Activated CD4-positive, alpha-beta T cell treated with anti-CD3 and anti-CD28 coated beads, Interleukin-2, amount 50 U/mL, for 24 hours (primary cell): ENCODE results near the gene ANKRD33B.
"Not testable (repeated sequence)": the region's sequence is repeated elsewhere in the genome, so short reads cannot be mapped to it uniquely, and the experiment has no call there.

Source experiments
- DNase-seq, 2 donors: peaks; one replicate each; pipeline ENCODE4 v3.0.0-alpha.2; 2020; ENCODE audit warnings: low read depth in 1 of 2, low spot score in 1 of 2

The ANKRD33B gene

GRCh38 chr5:10556893-10557746, 6.8 kb upstream of the ANKRD33B start:
- no peak for DNase-seq

- DNase-seq: no peak
These were observed 4.7 kb upstream of the ANKRD33B start for GRCh38 chr5:10559151-10559550.

GRCh38 chr5:10559871-10560270, 4.0 kb upstream of the ANKRD33B start:
- DNase-seq: no peak

- no peak for DNase-seq
These were observed 1.4 kb upstream of the ANKRD33B start for GRCh38 chr5:10562201-10563109.

- DNase-seq: peak in 1 of 2 donors; percentile 15
These were observed 543 bp upstream of the ANKRD33B start for GRCh38 chr5:10563110-10563944.

GRCh38 chr5:10564838-10565784, 1.2 kb downstream of the ANKRD33B start:
- DNase-seq: no peak

GRCh38 chr5:10565785-10566542, 2.1 kb downstream of the ANKRD33B start:
- DNase-seq: no peak

GRCh38 chr5:10566543-10567068, 2.7 kb downstream of the ANKRD33B start:
- no peak for DNase-seq

- no peak for DNase-seq
These were observed 3.3 kb downstream of the ANKRD33B start for GRCh38 chr5:10567121-10567591.

- DNase-seq: no peak
These were observed 4.0 kb downstream of the ANKRD33B start for GRCh38 chr5:10567781-10568321.

GRCh38 chr5:10570540-10570939, 6.7 kb downstream of the ANKRD33B start:
- DNase-seq: not testable (repeated sequence)

GRCh38 chr5:10572451-10572850, 8.6 kb downstream of the ANKRD33B start:
- DNase-seq: no peak

- DNase-seq: no peak
These were observed 9.7 kb downstream of the ANKRD33B start for GRCh38 chr5:10573487-10574145.

GRCh38 chr5:10574879-10575278, 11.0 kb downstream of the ANKRD33B start:
- not testable (repeated sequence) for DNase-seq

- no peak for DNase-seq
These were observed 12.4 kb downstream of the ANKRD33B start for GRCh38 chr5:10576121-10576789.

GRCh38 chr5:10576790-10577189, 12.9 kb downstream of the ANKRD33B start:
- no peak for DNase-seq
